ENCODE measurements around the gene KIAA0930.

The KIAA0930 gene

GRCh38 chr22:45240810-45241631 lies at the start of gene KIAA0930:
TSS of gene KIAA0930 (minus strand) at chr22:45240894. CDS start at chr22:45240703, 191 bp downstream.
- TF ChIP-seq YY1 (IDR thresholded peaks at IDR 0.05; ENCODE audit: low read depth) (0 out of 2 replicates have a peak, but pooled peaks have one; percentile 39), CEBPB (IDR thresholded peaks at IDR 0.05) (no peak)

DNA sequence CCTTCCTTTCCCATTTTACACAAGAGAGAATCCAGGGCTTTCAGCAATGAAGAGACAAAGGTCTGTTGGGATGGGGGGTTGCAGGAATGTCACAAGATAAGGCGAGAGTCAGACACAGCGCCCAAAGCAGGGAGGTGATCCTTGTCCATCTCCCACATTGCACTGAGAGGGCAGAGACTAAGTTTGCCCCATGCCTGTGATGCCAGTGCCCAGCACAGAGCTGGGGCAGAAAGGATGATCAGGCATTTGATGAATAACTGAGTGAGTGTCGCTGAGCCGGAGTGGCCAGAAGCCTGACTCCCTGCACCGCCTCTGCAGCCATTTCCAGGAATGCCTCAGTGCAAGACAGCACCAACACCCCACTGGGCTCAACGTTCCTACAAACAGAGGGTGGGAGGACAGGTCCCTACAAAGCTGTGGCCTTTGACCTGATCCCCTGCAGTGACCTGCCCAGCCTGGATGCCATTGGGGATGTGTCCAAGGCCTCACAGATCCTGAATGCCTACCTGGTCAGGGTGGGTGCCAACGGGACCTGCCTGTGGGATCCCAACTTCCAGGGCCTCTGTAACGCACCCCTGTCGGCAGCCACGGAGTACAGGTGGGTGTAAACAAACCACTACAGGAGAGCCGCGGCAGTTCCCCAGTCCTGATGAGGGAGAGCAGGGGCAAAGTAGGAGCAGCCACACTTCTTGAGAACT lies 46.3 kb upstream of the KIAA0930 start:
- TF ChIP-seq EP300 (IDR thresholded peaks at IDR 0.05; ENCODE audit: borderline replicate concordance): no peak

DNA sequence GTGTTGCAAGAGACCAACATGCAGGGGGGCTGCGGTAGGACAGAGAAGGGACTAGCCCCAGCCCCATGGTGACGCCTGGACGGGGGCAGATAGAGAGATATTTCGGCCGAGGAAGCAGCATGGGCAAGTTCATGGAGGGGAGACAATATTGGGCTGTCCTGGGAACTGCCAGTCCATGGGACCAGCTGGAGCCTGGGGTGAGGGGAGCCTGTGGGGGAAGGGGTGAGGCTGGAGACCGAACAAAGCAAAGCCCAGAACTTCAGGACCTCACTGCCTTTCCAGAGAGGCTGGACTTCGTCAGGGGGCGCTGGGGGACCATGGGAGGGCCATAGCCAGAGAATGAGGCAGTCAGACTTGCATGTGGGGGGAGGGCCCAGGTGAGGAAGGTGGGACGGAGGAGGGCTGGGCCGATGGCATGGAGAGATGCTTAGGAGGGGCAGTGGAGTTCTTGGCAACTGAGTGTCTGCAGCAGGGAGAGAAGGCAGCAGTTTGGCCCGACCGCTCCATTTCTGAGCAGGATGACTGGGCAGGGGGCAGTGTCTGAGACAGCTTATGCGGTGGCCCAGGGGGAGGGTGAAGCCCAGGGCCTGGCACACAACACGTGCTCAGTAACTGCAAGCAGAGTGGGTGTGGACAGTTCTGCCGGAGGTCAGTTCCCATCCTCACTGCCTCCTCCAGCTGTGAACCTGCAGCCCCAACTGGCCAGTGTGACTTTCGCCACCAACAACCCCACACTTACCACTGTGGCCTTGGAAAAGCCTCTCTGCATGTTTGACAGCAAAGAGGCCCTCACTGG lies 44.8 kb upstream of the KIAA0930 start:
- TF ChIP-seq NFIC (IDR thresholded peaks at IDR 0.05) (no peak), ZBTB7A (IDR thresholded peaks at IDR 0.05; ENCODE audit: low read depth) (no peak), TEAD4 (IDR thresholded peaks at IDR 0.05) (no peak), YY1 (IDR thresholded peaks at IDR 0.05; ENCODE audit: low read depth) (no peak), FOXM1 (IDR thresholded peaks at IDR 0.05; ENCODE audit: borderline replicate concordance, low read depth) (no peak), TCF12 (IDR thresholded peaks at IDR 0.05; ENCODE audit: low read depth) (no peak), CREB1 (IDR thresholded peaks at IDR 0.05; ENCODE audit: low read depth) (no peak), EGR1 (IDR thresholded peaks at IDR 0.05) (no peak), TAF1 (IDR thresholded peaks at IDR 0.05; ENCODE audit: low read depth) (no peak), CEBPB (IDR thresholded peaks at IDR 0.05) (no peak), REST (IDR thresholded peaks at IDR 0.05; ENCODE audit: low read depth) (no peak), RAD21 (IDR thresholded peaks at IDR 0.05; ENCODE audit: low read depth) (no peak), EP300 (IDR thresholded peaks at IDR 0.05; ENCODE audit: borderline replicate concordance) (no peak)
- TF ChIP-seq, protein P1, sequence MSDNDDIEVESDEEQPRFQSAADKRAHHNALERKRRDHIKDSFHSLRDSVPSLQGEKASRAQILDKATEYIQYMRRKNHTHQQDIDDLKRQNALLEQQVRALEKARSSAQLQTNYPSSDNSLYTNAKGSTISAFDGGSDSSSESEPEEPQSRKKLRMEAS (IDR thresholded peaks at IDR 0.05): no peak
- TF ChIP-seq, protein P2, sequence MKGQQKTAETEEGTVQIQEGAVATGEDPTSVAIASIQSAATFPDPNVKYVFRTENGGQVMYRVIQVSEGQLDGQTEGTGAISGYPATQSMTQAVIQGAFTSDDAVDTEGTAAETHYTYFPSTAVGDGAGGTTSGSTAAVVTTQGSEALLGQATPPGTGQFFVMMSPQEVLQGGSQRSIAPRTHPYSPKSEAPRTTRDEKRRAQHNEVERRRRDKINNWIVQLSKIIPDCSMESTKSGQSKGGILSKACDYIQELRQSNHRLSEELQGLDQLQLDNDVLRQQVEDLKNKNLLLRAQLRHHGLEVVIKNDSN (IDR thresholded peaks at IDR 0.05): no peak

DNA sequence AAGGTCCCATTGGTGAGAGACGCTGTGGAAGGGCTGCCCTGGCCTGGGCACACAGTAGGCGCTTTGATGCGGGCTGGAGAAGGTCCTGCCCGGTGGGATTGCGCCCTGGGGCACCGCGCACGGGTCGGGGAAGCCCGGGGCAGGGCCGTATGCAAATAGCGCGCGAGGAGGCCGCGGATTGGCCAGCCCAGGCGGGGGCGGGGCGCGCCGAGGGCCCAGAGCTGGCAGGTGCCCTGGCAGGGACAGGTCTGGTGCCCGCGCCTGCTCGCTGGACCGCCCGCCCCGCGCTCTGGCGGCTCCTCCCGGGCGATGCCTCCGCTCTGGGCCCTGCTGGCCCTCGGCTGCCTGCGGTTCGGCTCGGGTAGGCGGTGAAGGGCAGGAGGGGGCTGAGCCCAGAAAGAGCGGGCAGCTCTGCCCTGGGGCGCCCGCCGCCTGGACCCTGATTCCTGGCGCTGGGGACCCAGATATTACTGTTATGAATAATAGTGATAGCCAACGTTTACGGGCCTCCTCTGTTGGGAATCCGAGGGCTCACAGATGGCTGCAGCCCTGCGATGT lies 44.1 kb upstream of the KIAA0930 start, which contains the start of gene UPK3A:
UPK3A (plus strand) TSS at position 245 of the 558 bp plus-strand sequence; CDS start at position 310, 65 bp downstream.
- TF ChIP-seq, protein P1 (IDR thresholded peaks at IDR 0.05): peak; percentile 63; the same call in 1 of the 2 replicates
- TF ChIP-seq ZBTB7A (IDR thresholded peaks at IDR 0.05; ENCODE audit: low read depth) (peak; percentile 78; the same call in 1 of the 2 replicates), EGR1 (IDR thresholded peaks at IDR 0.05) (0 out of 2 replicates have a peak, but pooled peaks have one; percentile 22), CREB1 (IDR thresholded peaks at IDR 0.05; ENCODE audit: low read depth) (no peak), NFIC (IDR thresholded peaks at IDR 0.05) (no peak)

DNA sequence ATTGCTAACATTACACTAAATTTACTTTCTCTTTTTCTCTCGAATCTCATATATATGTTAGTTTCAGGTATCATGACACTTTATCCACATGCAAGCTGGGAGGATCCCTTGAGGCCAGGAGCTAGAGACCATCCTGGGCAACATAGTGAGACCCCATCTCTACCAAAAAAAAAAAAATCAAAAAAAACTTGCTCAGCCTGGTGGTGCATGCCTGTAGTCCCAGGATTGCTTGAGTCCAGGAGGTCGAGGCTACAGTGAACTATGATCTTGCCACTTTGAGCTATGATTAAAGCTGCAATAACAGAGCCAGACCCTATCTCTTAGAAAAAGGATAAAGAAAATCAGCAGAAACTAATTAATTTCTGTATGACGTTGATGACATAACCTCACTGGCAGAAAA lies 40.3 kb upstream of the KIAA0930 start:
- TF ChIP-seq EGR1 (IDR thresholded peaks at IDR 0.05) (no peak), CREB1 (IDR thresholded peaks at IDR 0.05; ENCODE audit: low read depth) (no peak), RAD21 (IDR thresholded peaks at IDR 0.05; ENCODE audit: low read depth) (no peak), TEAD4 (IDR thresholded peaks at IDR 0.05) (no peak), TCF12 (IDR thresholded peaks at IDR 0.05; ENCODE audit: low read depth) (no peak), CEBPB (IDR thresholded peaks at IDR 0.05) (no peak), REST (IDR thresholded peaks at IDR 0.05; ENCODE audit: low read depth) (no peak), ZBTB7A (IDR thresholded peaks at IDR 0.05; ENCODE audit: low read depth) (no peak), TAF1 (IDR thresholded peaks at IDR 0.05; ENCODE audit: low read depth) (no peak), EP300 (IDR thresholded peaks at IDR 0.05; ENCODE audit: borderline replicate concordance) (no peak), YY1 (IDR thresholded peaks at IDR 0.05; ENCODE audit: low read depth) (no peak), NFIC (IDR thresholded peaks at IDR 0.05) (no peak), FOXM1 (IDR thresholded peaks at IDR 0.05; ENCODE audit: borderline replicate concordance, low read depth) (no peak)
- TF ChIP-seq, protein P2 (IDR thresholded peaks at IDR 0.05): no peak
- TF ChIP-seq, protein P1 (IDR thresholded peaks at IDR 0.05): no peak
